ACC112 (cell line): ENCODE measurements around the gene CACNA1H.
"Not testable (repeated sequence)": the region's sequence is repeated elsewhere in the genome, so short reads cannot be mapped to it uniquely, and the experiment has no call there.

Experiments
- H2AFZ ChIP-seq: fragments of 200-600 bp; sonication (generic); one replicate; pipeline ENCODE4 v1.6.0; 2017; ENCODE audit warnings: antibody characterized with exemption, low read length; ENCODE audit not compliant: unreplicated experiment
- H3K27ac ChIP-seq: fragments of 200-600 bp; sonication (generic); 2 replicates; pipeline ENCODE4 v1.5.1; 2014; ENCODE audit warnings: low read depth, mild to moderate bottlenecking, antibody characterized with exemption, low read length, moderate library complexity
- H3K27me3 ChIP-seq: fragments of 200-600 bp; sonication (generic); 2 replicates; pipeline ENCODE4 v1.6.1; 2014; ENCODE audit warnings: mild to moderate bottlenecking, antibody characterized with exemption, low read length, moderate library complexity, mixed read lengths; ENCODE audit not compliant: insufficient read depth
- H3K36me3 ChIP-seq: fragments of 200-600 bp; sonication (generic); 2 replicates; pipeline ENCODE4 v1.6.1; 2016; ENCODE audit warnings: mild to moderate bottlenecking, antibody characterized with exemption, low read length, moderate library complexity, mixed read lengths; ENCODE audit not compliant: insufficient read depth
- H3K4me1 ChIP-seq: fragments of 200-600 bp; sonication (generic); one replicate; pipeline ENCODE4 v1.6.1; 2016; ENCODE audit warnings: low read length, mixed read lengths; ENCODE audit not compliant: insufficient read depth, unreplicated experiment, control insufficient read depth
- H3K4me3 ChIP-seq: fragments of 200-600 bp; sonication (generic); 2 replicates; pipeline ENCODE4 v1.5.1; 2014; ENCODE audit warnings: mild to moderate bottlenecking, low read depth, low read length
- H3K79me2 ChIP-seq: fragments of 200-600 bp; sonication (generic); one replicate; pipeline ENCODE4 v1.6.0; 2016; ENCODE audit warnings: low read length; ENCODE audit not compliant: control insufficient read depth, unreplicated experiment, insufficient read depth

Gene CACNA1H

GRCh38 chr16:1232049-1232748 is 79.3 kb downstream of the CACNA1H start:
- not testable (repeated sequence) for H3K27me3 ChIP-seq, H3K4me1 ChIP-seq, H2AFZ ChIP-seq, H3K36me3 ChIP-seq, H3K4me3 ChIP-seq, H3K79me2 ChIP-seq, H3K27ac ChIP-seq

GRCh38 chr16:1236659-1237058 is 83.8 kb downstream of the CACNA1H start:
- not testable (repeated sequence) for H3K4me3 ChIP-seq, H3K36me3 ChIP-seq, H3K79me2 ChIP-seq, H3K27ac ChIP-seq, H3K4me1 ChIP-seq, H2AFZ ChIP-seq, H3K27me3 ChIP-seq

GRCh38 chr16:1237990-1238389 is 85.1 kb downstream of the CACNA1H start:
- Histone ChIP-seq H3K27ac (no peak overlapping the region), H3K4me3 (no peak overlapping the region), H3K36me3 (no peaks in the 10 kb centered on the region), H3K79me2 (no peaks in the 10 kb centered on the region), H3K4me1 (no peaks in the 10 kb centered on the region), H2AFZ (no peak overlapping the region), H3K27me3 (no peaks in the 10 kb centered on the region; the same call in 1 of the 2 replicates)

GRCh38 chr16:1238909-1239308 is 86.0 kb downstream of the CACNA1H start:
- H2AFZ ChIP-seq, H3K27me3 ChIP-seq, H3K4me1 ChIP-seq, H3K79me2 ChIP-seq, H3K27ac ChIP-seq, H3K36me3 ChIP-seq, H3K4me3 ChIP-seq: not testable (repeated sequence)

- H3K36me3 ChIP-seq, H2AFZ ChIP-seq, H3K27ac ChIP-seq, H3K4me3 ChIP-seq, H3K79me2 ChIP-seq, H3K4me1 ChIP-seq, H3K27me3 ChIP-seq: not testable (repeated sequence)
These were observed 86.7 kb downstream of the CACNA1H start for GRCh38 chr16:1239575-1239974.

- not testable (repeated sequence) for H3K27ac ChIP-seq, H3K4me3 ChIP-seq, H3K36me3 ChIP-seq, H3K27me3 ChIP-seq, H3K4me1 ChIP-seq, H3K79me2 ChIP-seq, H2AFZ ChIP-seq
These were observed 87.5 kb downstream of the CACNA1H start, which contains the start of gene TPSAB1 for GRCh38 chr16:1240436-1240835. TSS of gene TPSAB1 (plus strand) at chr16:1240705. CDS start at chr16:1240939, 234 bp downstream.

- H3K27me3 ChIP-seq, H3K4me3 ChIP-seq, H3K79me2 ChIP-seq, H3K27ac ChIP-seq, H2AFZ ChIP-seq, H3K36me3 ChIP-seq, H3K4me1 ChIP-seq: not testable (repeated sequence)
These were observed 88.2 kb downstream of the CACNA1H start for GRCh38 chr16:1241081-1241480.

- not testable (repeated sequence) for H3K36me3 ChIP-seq, H3K79me2 ChIP-seq, H3K27ac ChIP-seq, H2AFZ ChIP-seq, H3K4me3 ChIP-seq, H3K4me1 ChIP-seq
- H3K27me3 ChIP-seq, result peaks cover 21% of the 10 kb centered on the region
These were observed 90.5 kb downstream of the CACNA1H start for GRCh38 chr16:1243363-1243762.

- H3K79me2 ChIP-seq, H2AFZ ChIP-seq, H3K4me1 ChIP-seq, H3K27ac ChIP-seq, H3K4me3 ChIP-seq, H3K36me3 ChIP-seq: not testable (repeated sequence)
- peaks cover 21% of the 10 kb centered on the region for H3K27me3 ChIP-seq
These were observed 91.3 kb downstream of the CACNA1H start for GRCh38 chr16:1243907-1244850.

- H3K27me3 ChIP-seq, result peaks cover 21% of the 10 kb centered on the region
- no peak overlapping the region for H2AFZ ChIP-seq
- no peaks in the 10 kb centered on the region for H3K4me1 ChIP-seq
- H3K36me3 ChIP-seq, result no peaks in the 10 kb centered on the region
- H3K27ac ChIP-seq, result no peak overlapping the region
- H3K79me2 ChIP-seq, result no peaks in the 10 kb centered on the region
- no peak overlapping the region for H3K4me3 ChIP-seq
These were observed 92.0 kb downstream of the CACNA1H start for GRCh38 chr16:1244881-1245280.
